Activated CD4-positive, alpha-beta T cell treated with anti-CD3 and anti-CD28 coated beads, Interleukin-2, amount 10 ng/mL, durations not matched to agents 24 days and 14 days (primary cell): ENCODE data around the gene FHL5. TPM values are rescaled to one million over a fixed set of nuclear protein-coding genes. Genes with fewer than 3 reads are reported as not detected.

Experiments
- DNase-seq: peaks from one replicate; pipeline ENCODE4 v3.0.0; 2022
- H3K27ac Mint-ChIP-seq: one replicate; pipeline ENCODE4 v1.8.0; 2022; ENCODE audit warnings: mild to moderate bottlenecking, mixed read lengths
- H3K27me3 Mint-ChIP-seq: one replicate; pipeline ENCODE4 v1.8.0; 2022; ENCODE audit warnings: mixed read lengths
- H3K36me3 Mint-ChIP-seq: one replicate; pipeline ENCODE4 v1.8.0; 2022; ENCODE audit warnings: low read depth, mild to moderate bottlenecking, mixed read lengths
- H3K4me1 Mint-ChIP-seq: one replicate; pipeline ENCODE4 v1.8.0; 2021; ENCODE audit warnings: mixed read lengths
- H3K4me3 Mint-ChIP-seq: one replicate; pipeline ENCODE4 v1.8.0; 2022; ENCODE audit warnings: mild to moderate bottlenecking, moderate library complexity, mixed read lengths
- H3K9me3 Mint-ChIP-seq: one replicate; pipeline ENCODE4 v1.8.0; 2021; ENCODE audit warnings: mixed read lengths
- intact Hi-C: fragments of 100-400 bp; cut with micrococcal nuclease; formaldehyde crosslinking; loops from one replicate; pipeline ENCODE4 v1.15.1; 2023
- total RNA-seq: library from RNA; stranded (reverse); gene quantifications from 2 replicates; pipeline ENCODE4 v1.2.3, GENCODE V29; 2022

The FHL5 gene
- total RNA-seq, 1 donor from 2014 or later: not detected

DNA sequence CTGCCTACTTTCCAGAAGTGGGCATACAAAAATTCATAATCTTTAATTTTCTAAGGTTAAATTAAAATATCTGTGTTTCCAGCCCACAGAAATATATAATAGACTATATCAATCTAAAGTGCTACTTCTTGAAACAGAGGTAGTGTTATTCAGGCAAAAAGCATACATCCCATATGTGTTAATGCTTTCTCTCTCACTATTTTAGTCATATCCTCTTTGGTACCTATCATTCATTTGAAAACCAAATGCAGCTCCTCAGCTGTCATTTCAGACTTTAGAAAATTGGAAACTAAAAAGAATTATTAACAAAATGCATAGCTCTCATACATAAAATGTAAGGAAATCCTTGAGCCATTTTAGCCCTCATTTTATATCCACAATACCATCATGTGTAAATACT, 925 bp downstream of the FHL5 start:
- Mint-ChIP-seq H3K4me3 (no peak overlapping the region), H3K9me3 (no peaks in the 10 kb centered on the region), H3K4me1 (no peaks in the 10 kb centered on the region), H3K36me3 (no peaks in the 10 kb centered on the region), H3K27ac (no peak overlapping the region), H3K27me3 (peaks cover 20% of the 10 kb centered on the region)
- DNase-seq: no peak
- intact Hi-C loops: no loop called here

DNA sequence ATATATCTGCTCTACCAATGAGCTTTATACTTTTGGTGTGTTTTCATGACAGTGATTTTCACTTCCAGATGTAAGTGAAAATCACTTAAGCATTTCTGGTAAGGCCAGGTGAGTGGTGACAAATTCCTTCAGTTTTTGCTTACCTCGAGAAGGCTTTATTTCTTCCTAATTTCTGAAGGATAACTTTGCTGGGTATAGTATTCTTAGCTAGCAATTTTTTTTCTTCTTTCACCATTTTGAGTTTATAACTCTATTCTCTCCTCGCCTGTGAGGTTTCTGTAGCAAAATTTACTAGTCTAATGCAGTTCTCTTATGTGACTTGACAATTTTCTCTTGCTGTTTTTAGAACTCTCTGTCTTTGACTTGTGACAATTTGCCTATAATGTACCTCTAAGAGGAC, 7.1 kb downstream of the FHL5 start:
- Mint-ChIP-seq H3K4me1 (no peaks in the 10 kb centered on the region), H3K36me3 (no peaks in the 10 kb centered on the region), H3K9me3 (peaks cover 13% of the 10 kb centered on the region), H3K27ac (no peak overlapping the region), H3K4me3 (no peak overlapping the region), H3K27me3 (peaks cover 10% of the 10 kb centered on the region)
- DNase-seq: no peak
- intact Hi-C loops: no loop called here

DNA sequence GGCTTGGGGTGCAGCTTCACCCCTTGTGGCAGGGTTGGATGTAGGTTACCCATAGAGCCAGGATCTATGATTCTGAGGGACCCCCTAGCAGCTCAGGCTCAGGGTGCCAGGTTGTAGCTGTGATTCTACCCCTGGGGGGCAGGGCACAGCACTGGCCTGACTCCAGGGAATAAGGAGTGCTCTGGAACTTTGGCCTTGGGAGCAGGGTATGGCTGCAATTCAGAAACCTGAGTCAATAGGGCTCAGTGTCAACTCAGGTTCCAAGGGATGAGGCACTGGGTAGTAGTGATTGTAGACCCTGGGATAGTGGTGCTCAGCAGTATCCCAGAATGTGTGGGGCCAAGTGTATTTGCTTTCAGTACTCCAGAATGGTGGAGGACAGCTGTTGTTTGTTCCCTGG, 8.6 kb downstream of the FHL5 start:
- Mint-ChIP-seq H3K4me3 (no peak overlapping the region), H3K4me1 (no peaks in the 10 kb centered on the region), H3K27me3 (peaks cover 7% of the 10 kb centered on the region), H3K9me3 (peaks cover 13% of the 10 kb centered on the region), H3K36me3 (no peaks in the 10 kb centered on the region), H3K27ac (no peak overlapping the region)
- no peak for DNase-seq
- intact Hi-C loops: no loop called here

GRCh38 chr6:96575359-96575758, 12.4 kb downstream of the FHL5 start:
- H3K4me1 Mint-ChIP-seq: no peaks in the 10 kb centered on the region
- DNase-seq: no peak
- intact Hi-C loops: no loop called here
- peaks cover 4% of the 10 kb centered on the region for H3K27me3 Mint-ChIP-seq
- H3K4me3 Mint-ChIP-seq: no peak overlapping the region
- no peak overlapping the region for H3K27ac Mint-ChIP-seq
- H3K9me3 Mint-ChIP-seq: peaks cover 2% of the 10 kb centered on the region
- no peaks in the 10 kb centered on the region for H3K36me3 Mint-ChIP-seq

GRCh38 chr6:96576221-96576620, 13.3 kb downstream of the FHL5 start:
- Mint-ChIP-seq H3K4me1 (no peaks in the 10 kb centered on the region), H3K4me3 (no peak overlapping the region), H3K27me3 (peaks cover 4% of the 10 kb centered on the region), H3K9me3 (no peaks in the 10 kb centered on the region), H3K27ac (no peak overlapping the region), H3K36me3 (no peaks in the 10 kb centered on the region)
- intact Hi-C loops: no loop called here
- DNase-seq: no peak

DNA sequence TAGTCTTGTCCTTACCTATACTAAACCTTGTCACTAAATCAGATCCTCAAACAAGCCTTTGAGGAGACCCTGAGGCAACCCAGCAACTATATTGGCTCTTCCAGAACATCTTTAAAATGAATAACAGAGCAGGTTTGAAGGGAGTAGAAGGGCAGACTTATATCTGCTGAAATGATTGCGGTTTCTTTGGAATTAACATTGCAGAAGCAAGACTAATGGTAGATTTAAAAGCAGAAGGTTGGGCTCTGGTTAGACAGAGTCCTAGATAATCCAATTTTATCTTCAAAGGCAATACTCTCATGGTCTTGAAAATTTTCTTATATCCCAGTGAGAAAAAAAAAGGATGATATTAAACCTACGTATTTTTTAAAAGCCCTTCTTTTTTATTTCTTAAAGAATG, 19.1 kb downstream of the FHL5 start:
- H3K4me1 Mint-ChIP-seq: no peaks in the 10 kb centered on the region
- DNase-seq: no peak
- peaks cover 11% of the 10 kb centered on the region for H3K27me3 Mint-ChIP-seq
- H3K9me3 Mint-ChIP-seq: no peaks in the 10 kb centered on the region
- no peak overlapping the region for H3K27ac Mint-ChIP-seq
- no peak overlapping the region for H3K4me3 Mint-ChIP-seq
- no peaks in the 10 kb centered on the region for H3K36me3 Mint-ChIP-seq
- intact Hi-C loops: no loop called here

DNA sequence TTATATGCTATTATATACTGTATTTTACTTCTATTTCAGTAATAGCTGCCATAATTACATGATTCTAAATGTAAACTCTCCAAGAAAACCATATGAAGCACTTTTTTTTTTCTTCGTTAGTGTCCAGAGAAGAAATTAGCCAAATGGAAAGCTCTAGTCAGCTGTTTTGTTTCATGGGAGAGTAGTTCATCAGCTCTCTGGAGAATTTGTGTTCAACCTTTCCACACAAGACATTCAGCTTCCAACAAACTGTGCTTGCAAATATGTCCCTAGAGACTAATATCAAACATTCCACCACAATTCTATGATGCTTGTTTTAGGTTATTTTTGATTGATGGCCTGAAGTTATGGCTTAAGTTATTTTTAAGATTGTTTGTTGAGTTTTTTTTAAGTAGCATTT, 19.5 kb downstream of the FHL5 start:
- no peaks in the 10 kb centered on the region for H3K36me3 Mint-ChIP-seq
- peaks cover 9% of the 10 kb centered on the region for H3K27me3 Mint-ChIP-seq
- no peaks in the 10 kb centered on the region for H3K9me3 Mint-ChIP-seq
- intact Hi-C loops: no loop called here
- H3K4me1 Mint-ChIP-seq: no peaks in the 10 kb centered on the region
- no peak overlapping the region for H3K27ac Mint-ChIP-seq
- DNase-seq: no peak
- H3K4me3 Mint-ChIP-seq: no peak overlapping the region

GRCh38 chr6:96604420-96604819, 41.5 kb downstream of the FHL5 start:
- intact Hi-C loops: no loop called here
- no peak for DNase-seq
- no peak overlapping the region for H3K4me3 Mint-ChIP-seq
- H3K27ac Mint-ChIP-seq: no peak overlapping the region
- H3K27me3 Mint-ChIP-seq: peaks cover 14% of the 10 kb centered on the region
- no peaks in the 10 kb centered on the region for H3K9me3 Mint-ChIP-seq
- no peaks in the 10 kb centered on the region for H3K4me1 Mint-ChIP-seq
- H3K36me3 Mint-ChIP-seq: no peaks in the 10 kb centered on the region

- intact Hi-C loops: no loop called here
- Mint-ChIP-seq H3K9me3 (no peaks in the 10 kb centered on the region), H3K27ac (no peak overlapping the region), H3K36me3 (no peaks in the 10 kb centered on the region), H3K4me3 (no peak overlapping the region), H3K4me1 (no peaks in the 10 kb centered on the region), H3K27me3 (peaks cover 20% of the 10 kb centered on the region)
- DNase-seq: no peak
Measured at GRCh38 chr6:96608074-96608473, 45.1 kb downstream of the FHL5 start.

DNA sequence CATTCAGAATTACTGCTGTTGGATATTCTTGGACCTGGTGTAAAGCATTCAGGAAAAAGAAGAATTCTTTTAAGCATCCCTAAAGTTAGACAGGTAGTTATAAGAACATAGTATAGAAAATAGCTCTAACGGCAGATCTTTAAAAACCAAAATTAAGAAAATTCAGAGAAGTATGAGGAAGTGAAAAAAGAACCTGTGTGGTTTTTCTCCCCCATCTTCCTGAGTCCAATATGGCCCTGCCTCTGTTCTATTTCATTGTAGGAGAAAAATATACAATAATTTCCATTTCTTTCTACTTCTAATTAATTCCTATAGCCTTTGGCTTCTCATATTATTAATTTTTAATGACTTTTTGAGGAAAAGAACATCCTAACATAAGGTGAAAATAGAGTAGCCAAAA, 47.1 kb downstream of the FHL5 start:
- H3K27ac Mint-ChIP-seq: no peak overlapping the region
- DNase-seq: no peak

DNA sequence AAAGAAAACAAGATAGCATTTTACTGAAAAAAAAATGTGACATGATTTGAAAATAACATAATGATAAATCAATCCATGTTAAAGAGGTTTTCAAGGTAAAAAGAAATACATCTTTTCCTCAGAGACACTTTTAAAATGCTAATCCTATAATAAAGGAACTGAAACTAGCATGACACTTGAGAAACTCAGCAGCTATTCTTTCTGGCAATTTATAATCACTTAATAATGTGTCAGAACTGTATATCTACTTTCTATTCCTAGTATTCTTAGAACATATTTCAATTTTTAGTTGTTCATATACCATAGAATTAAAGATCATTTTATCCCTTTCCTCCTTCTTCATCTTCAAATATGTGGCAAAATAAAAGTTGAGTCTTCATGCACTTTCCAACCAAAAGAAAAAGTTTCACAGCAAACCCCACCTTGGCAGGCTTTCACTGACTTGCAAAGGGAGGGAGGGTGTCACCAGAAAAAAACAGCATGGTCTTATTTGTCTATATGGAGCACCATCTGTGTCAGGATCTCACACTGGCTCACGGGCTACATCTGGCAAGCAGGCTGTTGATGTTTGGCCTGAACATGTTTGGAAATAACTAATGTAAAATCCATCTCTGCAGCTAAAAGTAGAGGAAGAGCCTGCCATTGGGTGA, 48.5 kb downstream of the FHL5 start:
- H3K27ac Mint-ChIP-seq: no peak overlapping the region
- H3K9me3 Mint-ChIP-seq: no peaks in the 10 kb centered on the region
- intact Hi-C loops: no loop called here

More for the DNA sequence above, 47.1 kb downstream of the FHL5 start:
- Mint-ChIP-seq H3K27me3 (peaks cover 19% of the 10 kb centered on the region), H3K4me1 (no peaks in the 10 kb centered on the region), H3K4me3 (no peak overlapping the region), H3K9me3 (no peaks in the 10 kb centered on the region), H3K36me3 (no peaks in the 10 kb centered on the region)
- intact Hi-C loops: no loop called here

DNA sequence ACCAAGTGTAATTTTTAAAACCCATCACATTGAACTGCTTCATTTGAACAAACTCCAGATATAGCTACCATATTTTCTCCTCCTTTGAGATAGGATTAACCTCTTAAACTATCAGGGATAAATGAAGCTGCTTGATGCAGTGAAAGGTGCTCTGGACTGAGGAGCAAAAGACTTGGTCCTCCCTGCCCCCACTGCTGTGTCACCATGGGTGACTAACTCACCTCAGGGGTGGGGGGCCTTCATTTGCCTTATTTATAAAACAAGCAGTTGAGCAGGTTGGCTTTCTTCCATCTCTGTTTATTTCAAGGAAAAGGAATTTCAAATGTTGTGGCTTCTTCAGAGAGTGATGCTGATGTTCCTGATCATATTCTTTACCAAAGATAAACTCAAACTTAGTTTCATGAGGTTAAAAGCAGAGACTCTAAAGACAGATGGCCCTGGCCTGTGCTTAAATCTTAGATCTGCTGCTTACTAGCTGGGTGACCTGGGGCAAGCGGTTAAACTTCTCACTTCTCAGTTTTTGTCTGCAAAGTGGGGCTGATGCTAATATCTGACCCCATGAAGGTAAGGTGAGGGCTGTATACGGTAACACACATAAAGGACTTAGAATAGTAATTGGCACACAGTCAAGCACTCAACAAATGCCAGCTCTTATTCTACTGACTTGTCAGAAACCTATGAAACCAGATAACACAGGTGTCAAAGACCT, 50.5 kb downstream of the FHL5 start:
- H3K4me3 Mint-ChIP-seq: no peak overlapping the region
- peaks cover 17% of the 10 kb centered on the region for H3K27me3 Mint-ChIP-seq
- H3K4me1 Mint-ChIP-seq: no peaks in the 10 kb centered on the region
- no peak overlapping the region for H3K27ac Mint-ChIP-seq
- H3K36me3 Mint-ChIP-seq: no peaks in the 10 kb centered on the region
- intact Hi-C loops: no loop called here
- H3K9me3 Mint-ChIP-seq: no peaks in the 10 kb centered on the region
- DNase-seq: no peak

More for the DNA sequence above, 48.5 kb downstream of the FHL5 start:
- H3K4me1 Mint-ChIP-seq: no peaks in the 10 kb centered on the region
- no peaks in the 10 kb centered on the region for H3K36me3 Mint-ChIP-seq
- DNase-seq: no peak
- no peak overlapping the region for H3K4me3 Mint-ChIP-seq
- peaks cover 20% of the 10 kb centered on the region for H3K27me3 Mint-ChIP-seq

GRCh38 chr6:96620851-96621250, 57.9 kb downstream of the FHL5 start:
- Mint-ChIP-seq H3K27me3 (peaks cover 25% of the 10 kb centered on the region), H3K4me3 (no peak overlapping the region), H3K9me3 (no peaks in the 10 kb centered on the region), H3K36me3 (no peaks in the 10 kb centered on the region), H3K4me1 (peaks cover 3% of the 10 kb centered on the region), H3K27ac (no peak overlapping the region)
- no peak for DNase-seq
- intact Hi-C loops: no loop called here

- Mint-ChIP-seq H3K9me3 (no peaks in the 10 kb centered on the region), H3K27ac (no peak overlapping the region), H3K4me1 (peaks cover 3% of the 10 kb centered on the region), H3K4me3 (no peak overlapping the region), H3K36me3 (no peaks in the 10 kb centered on the region), H3K27me3 (peaks cover 25% of the 10 kb centered on the region)
- no peak for DNase-seq
- intact Hi-C loops: no loop called here
Measured at GRCh38 chr6:96621983-96622382, 59.1 kb downstream of the FHL5 start.

DNA sequence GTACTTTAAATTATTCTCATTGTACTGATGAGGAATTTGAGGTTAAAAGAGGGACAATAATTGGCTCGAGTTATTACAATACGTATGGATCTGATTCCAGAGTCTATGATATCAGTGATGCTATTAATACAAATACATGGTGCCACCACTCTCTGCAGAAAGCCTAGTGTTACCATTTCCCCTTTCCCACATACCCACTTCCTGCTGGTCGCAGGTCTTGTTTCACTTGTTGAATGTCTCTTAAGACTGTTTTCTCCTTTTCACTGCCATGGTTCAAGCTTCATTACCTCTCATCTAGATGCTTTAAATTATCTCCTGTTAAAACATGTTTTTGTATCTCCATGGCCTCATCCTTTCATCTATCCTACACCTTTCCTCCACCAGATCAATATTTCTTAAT, 62.0 kb downstream of the FHL5 start:
- no peaks in the 10 kb centered on the region for H3K36me3 Mint-ChIP-seq
- no peaks in the 10 kb centered on the region for H3K9me3 Mint-ChIP-seq
- DNase-seq: no peak
- peaks cover 3% of the 10 kb centered on the region for H3K4me1 Mint-ChIP-seq
- no peak overlapping the region for H3K27ac Mint-ChIP-seq
- intact Hi-C loops: no loop called here
- H3K27me3 Mint-ChIP-seq: peaks cover 28% of the 10 kb centered on the region
- no peak overlapping the region for H3K4me3 Mint-ChIP-seq
